HepG2 (cell line): ENCODE measurements around the gene AMBRA1. TPM values are rescaled to one million over a fixed set of nuclear protein-coding genes. Genes with fewer than 3 reads are reported as not detected.

Source experiments
- ASH2L ChIP-seq: fragments of 300-600, 200-600 bp; sonication (generic); IDR thresholded peaks from 2 replicates; pipeline ENCODE4 v1.7.0; 2017; ENCODE audit warnings: low read depth, mild to moderate bottlenecking, moderate library complexity, mixed read lengths, low read length; ENCODE audit not compliant: insufficient read length
- CENPX ChIP-seq: sonication (generic); formaldehyde crosslinking; IDR thresholded peaks from 2 replicates; pipeline ENCODE4 v1.9.0; 2021; ENCODE audit warnings: mild to moderate bottlenecking, missing genetic modification reagents, moderate library complexity
- MBNL3 ChIP-seq: fragments of 250-450 bp; sonication (Bioruptor Pico); conservative IDR thresholded peaks from 2 replicates; pipeline ENCODE4 v1.8.0; 2022; ENCODE audit warnings: mild to moderate bottlenecking, inconsistent platforms
- POLR2AphosphoS2 ChIP-seq: IDR thresholded peaks from 2 replicates; pipeline ENCODE4 v1.6.1; 2011; ENCODE audit warnings: low read depth, low read length, improper control_type of control experiment
- SAFB2 ChIP-seq: sonication (generic); formaldehyde crosslinking; IDR thresholded peaks from 2 replicates; pipeline ENCODE4 v1.5.1; 2020; ENCODE audit warnings: missing genetic modification reagents, low read depth, mild to moderate bottlenecking, borderline replicate concordance
- STAT5B ChIP-seq: sonication (generic); formaldehyde crosslinking; IDR thresholded peaks from 2 replicates; pipeline ENCODE4 v1.4.0; 2020; ENCODE audit warnings: missing genetic modification reagents
- ZNF12 ChIP-seq: sonication (generic); formaldehyde crosslinking; IDR thresholded peaks from 2 replicates; pipeline ENCODE4 v1.5.0; 2020; ENCODE audit warnings: missing genetic modification reagents
- ZNF564 ChIP-seq: sonication (generic); formaldehyde crosslinking; IDR thresholded peaks from 2 replicates; pipeline ENCODE4 v1.8.1; 2023; ENCODE audit warnings: mild to moderate bottlenecking, missing genetic modification reagents
- ZNF598 ChIP-seq: sonication (generic); formaldehyde crosslinking; IDR thresholded peaks from 2 replicates; pipeline ENCODE4 v1.5.1; 2020; ENCODE audit warnings: mild to moderate bottlenecking, missing genetic modification reagents, borderline replicate concordance
- ZNF773 ChIP-seq: sonication (generic); formaldehyde crosslinking; IDR thresholded peaks from 2 replicates; pipeline ENCODE4 v1.4.0; 2020; ENCODE audit warnings: missing genetic modification reagents, borderline replicate concordance
- ZNF850 ChIP-seq: sonication (generic); formaldehyde crosslinking; conservative IDR thresholded peaks from 2 replicates; pipeline ENCODE4 v1.9.0; 2021; ENCODE audit warnings: mild to moderate bottlenecking, missing genetic modification reagents
- polyA plus RNA-seq, 8 experiments: library from polyadenylated mRNA; depleted of rRNA in 3 of 8; stranded (reverse) in 7 of 8; unstranded in 1 of 8; fragments of >200 nt; fragmentation: Illumina TruSeq in 4 of 8; extraction: Trizol in 4 of 8; gene quantifications; 2 replicates each; pipeline versions ENCODE4 v1.2.1 to v1.2.3, GENCODE V29; 2011 to 2016; ENCODE audit warnings: low read depth in 4 of 8, missing spikeins in 1 of 8, mixed read lengths in 1 of 8; ENCODE audit not compliant: insufficient read depth in 1 of 8
- total RNA-seq, 5 experiments: library from RNA; depleted of rRNA; stranded (reverse); fragments of >200 nt; fragmentation: Illumina TruSeq; extraction: Trizol; gene quantifications; 2 replicates each; pipeline ENCODE4 v1.2.3, GENCODE V29; 2016; ENCODE audit warnings: low read depth in 1 of 5
- TF ChIP-seq, protein P1 (sequence below), 2 experiments: fragments of 450-650 bp in 1 of 2; sonication (generic) in 1 of 2; formaldehyde crosslinking in 1 of 2; IDR thresholded peaks; 2 replicates each; pipeline versions ENCODE4 v1.6.1 to v1.8.0; 2016 to 2022; ENCODE audit warnings: antibody characterized with exemption in 1 of 2, mild to moderate bottlenecking in 1 of 2, missing genetic modification reagents in 1 of 2
- TF ChIP-seq, protein P2 (sequence below): IDR thresholded peaks from 2 replicates; pipeline ENCODE4 v1.6.1; 2018; ENCODE audit warnings: missing genetic modification reagents, mild to moderate bottlenecking, missing compliant biosample characterization
- TF ChIP-seq, protein P3 (sequence below): sonication (generic); formaldehyde crosslinking; IDR thresholded peaks from 2 replicates; pipeline ENCODE4 v1.8.1; 2023; ENCODE audit warnings: mild to moderate bottlenecking, inconsistent platforms, moderate library complexity, missing genetic modification reagents, borderline replicate concordance
- TF ChIP-seq, protein P4 (sequence below): sonication (generic); formaldehyde crosslinking; IDR thresholded peaks from 2 replicates; pipeline ENCODE4 v1.5.1; 2020; ENCODE audit warnings: missing genetic modification reagents, mild to moderate bottlenecking, borderline replicate concordance

Gene AMBRA1
- total and polyA plus RNA-seq, 2 of the 13 experiments (the other 11 are each of a cell fraction or from before 2014, with no cell fraction given), result 15.7 to 26.0 TPM

DNA sequence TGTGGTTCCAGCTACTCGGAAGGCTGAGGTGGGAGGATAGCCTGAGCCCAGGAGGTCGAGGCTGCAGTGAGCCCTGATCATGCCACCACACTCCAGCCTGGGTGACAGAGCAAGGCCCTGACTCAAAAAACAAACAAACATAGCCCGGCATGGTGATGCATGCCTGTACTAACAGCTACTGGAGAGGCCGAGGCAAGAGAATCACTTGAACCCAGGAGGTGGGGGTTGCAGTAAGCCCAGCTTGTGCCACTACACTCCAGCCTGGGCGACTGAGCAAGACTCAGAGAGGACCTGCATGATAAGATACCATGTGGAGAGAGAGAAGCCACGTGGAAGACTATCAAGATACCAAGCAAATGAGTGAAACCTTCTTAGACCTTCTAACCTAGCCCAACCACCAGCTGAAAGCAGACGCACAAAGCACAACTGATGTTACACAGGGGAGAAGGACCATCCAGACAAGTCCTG lies 36.1 kb downstream of the AMBRA1 start (continued):
- TF ChIP-seq, protein P1, sequence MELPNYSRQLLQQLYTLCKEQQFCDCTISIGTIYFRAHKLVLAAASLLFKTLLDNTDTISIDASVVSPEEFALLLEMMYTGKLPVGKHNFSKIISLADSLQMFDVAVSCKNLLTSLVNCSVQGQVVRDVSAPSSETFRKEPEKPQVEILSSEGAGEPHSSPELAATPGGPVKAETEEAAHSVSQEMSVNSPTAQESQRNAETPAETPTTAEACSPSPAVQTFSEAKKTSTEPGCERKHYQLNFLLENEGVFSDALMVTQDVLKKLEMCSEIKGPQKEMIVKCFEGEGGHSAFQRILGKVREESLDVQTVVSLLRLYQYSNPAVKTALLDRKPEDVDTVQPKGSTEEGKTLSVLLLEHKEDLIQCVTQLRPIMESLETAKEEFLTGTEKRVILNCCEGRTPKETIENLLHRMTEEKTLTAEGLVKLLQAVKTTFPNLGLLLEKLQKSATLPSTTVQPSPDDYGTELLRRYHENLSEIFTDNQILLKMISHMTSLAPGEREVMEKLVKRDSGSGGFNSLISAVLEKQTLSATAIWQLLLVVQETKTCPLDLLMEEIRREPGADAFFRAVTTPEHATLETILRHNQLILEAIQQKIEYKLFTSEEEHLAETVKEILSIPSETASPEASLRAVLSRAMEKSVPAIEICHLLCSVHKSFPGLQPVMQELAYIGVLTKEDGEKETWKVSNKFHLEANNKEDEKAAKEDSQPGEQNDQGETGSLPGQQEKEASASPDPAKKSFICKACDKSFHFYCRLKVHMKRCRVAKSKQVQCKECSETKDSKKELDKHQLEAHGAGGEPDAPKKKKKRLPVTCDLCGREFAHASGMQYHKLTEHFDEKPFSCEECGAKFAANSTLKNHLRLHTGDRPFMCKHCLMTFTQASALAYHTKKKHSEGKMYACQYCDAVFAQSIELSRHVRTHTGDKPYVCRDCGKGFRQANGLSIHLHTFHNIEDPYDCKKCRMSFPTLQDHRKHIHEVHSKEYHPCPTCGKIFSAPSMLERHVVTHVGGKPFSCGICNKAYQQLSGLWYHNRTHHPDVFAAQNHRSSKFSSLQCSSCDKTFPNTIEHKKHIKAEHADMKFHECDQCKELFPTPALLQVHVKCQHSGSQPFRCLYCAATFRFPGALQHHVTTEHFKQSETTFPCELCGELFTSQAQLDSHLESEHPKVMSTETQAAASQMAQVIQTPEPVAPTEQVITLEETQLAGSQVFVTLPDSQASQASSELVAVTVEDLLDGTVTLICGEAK (IDR thresholded peaks at IDR 0.05), result no peak
- TF ChIP-seq, protein P1 (CRISPR knock-in tag; IDR thresholded peaks at IDR 0.05), result no peak
- TF ChIP-seq ZNF850 (CRISPR knock-in tag) (no peak), SAFB2 (no peak), MBNL3 (no peak), ZNF598 (CRISPR knock-in tag) (no peak), ZNF773 (CRISPR knock-in tag) (no peak), POLR2AphosphoS2 (no peak), ZNF564 (CRISPR knock-in tag) (no peak), STAT5B (no peak), CENPX (CRISPR knock-in tag) (no peak), ASH2L (no peak), ZNF12 (peak; percentile 34; the same call in 1 of the 2 replicates)
- TF ChIP-seq, protein P2, sequence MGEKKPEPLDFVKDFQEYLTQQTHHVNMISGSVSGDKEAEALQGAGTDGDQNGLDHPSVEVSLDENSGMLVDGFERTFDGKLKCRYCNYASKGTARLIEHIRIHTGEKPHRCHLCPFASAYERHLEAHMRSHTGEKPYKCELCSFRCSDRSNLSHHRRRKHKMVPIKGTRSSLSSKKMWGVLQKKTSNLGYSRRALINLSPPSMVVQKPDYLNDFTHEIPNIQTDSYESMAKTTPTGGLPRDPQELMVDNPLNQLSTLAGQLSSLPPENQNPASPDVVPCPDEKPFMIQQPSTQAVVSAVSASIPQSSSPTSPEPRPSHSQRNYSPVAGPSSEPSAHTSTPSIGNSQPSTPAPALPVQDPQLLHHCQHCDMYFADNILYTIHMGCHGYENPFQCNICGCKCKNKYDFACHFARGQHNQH (CRISPR knock-in tag), result peak; percentile 61; the same call in 1 of the 2 replicates
- TF ChIP-seq, protein P3, sequence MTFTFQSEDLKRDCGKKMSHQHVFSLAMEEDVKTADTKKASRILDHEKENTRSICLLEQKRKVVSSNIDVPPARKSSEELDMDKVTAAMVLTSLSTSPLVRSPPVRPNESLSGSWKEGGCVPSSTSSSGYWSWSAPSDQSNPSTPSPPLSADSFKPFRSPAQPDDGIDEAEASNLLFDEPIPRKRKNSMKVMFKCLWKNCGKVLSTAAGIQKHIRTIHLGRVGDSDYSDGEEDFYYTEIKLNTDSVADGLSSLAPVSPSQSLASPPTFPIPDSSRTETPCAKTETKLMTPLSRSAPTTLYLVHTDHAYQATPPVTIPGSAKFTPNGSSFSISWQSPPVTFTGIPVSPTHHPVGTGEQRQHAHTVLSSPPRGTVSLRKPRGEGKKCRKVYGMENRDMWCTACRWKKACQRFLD (CRISPR knock-in tag), result no peak
- TF ChIP-seq, protein P4, sequence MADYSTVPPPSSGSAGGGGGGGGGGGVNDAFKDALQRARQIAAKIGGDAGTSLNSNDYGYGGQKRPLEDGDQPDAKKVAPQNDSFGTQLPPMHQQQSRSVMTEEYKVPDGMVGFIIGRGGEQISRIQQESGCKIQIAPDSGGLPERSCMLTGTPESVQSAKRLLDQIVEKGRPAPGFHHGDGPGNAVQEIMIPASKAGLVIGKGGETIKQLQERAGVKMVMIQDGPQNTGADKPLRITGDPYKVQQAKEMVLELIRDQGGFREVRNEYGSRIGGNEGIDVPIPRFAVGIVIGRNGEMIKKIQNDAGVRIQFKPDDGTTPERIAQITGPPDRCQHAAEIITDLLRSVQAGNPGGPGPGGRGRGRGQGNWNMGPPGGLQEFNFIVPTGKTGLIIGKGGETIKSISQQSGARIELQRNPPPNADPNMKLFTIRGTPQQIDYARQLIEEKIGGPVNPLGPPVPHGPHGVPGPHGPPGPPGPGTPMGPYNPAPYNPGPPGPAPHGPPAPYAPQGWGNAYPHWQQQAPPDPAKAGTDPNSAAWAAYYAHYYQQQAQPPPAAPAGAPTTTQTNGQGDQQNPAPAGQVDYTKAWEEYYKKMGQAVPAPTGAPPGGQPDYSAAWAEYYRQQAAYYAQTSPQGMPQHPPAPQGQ, result no peak
